KMS-11 (cell line): ENCODE results near the gene ATRNL1.

Experiments
- H2AFZ ChIP-seq: fragments of 200-600 bp; sonication (generic); 2 replicates; pipeline ENCODE4 v1.6.1; 2016; ENCODE audit warnings: antibody characterized with exemption, mixed run types, low read depth
- H3K27ac ChIP-seq: fragments of 200-600 bp; sonication (generic); 2 replicates; pipeline ENCODE4 v1.6.1; 2016; ENCODE audit warnings: mild to moderate bottlenecking, mixed run types
- H3K27me3 ChIP-seq: fragments of 200-600 bp; sonication (generic); 2 replicates; pipeline ENCODE4 v1.6.1; 2017; ENCODE audit warnings: mild to moderate bottlenecking, low read depth, mixed run types, moderate library complexity; ENCODE audit not compliant: insufficient read depth
- H3K36me3 ChIP-seq: fragments of 200-600 bp; sonication (generic); 2 replicates; pipeline ENCODE4 v1.6.1; 2017; ENCODE audit warnings: mild to moderate bottlenecking, mixed run types; ENCODE audit not compliant: insufficient read depth
- H3K4me1 ChIP-seq: fragments of 200-600 bp; sonication (generic); 2 replicates; pipeline ENCODE4 v1.6.1; 2016; ENCODE audit warnings: mild to moderate bottlenecking, low read depth, mixed run types; ENCODE audit not compliant: poor library complexity, severe bottlenecking
- H3K4me2 ChIP-seq: fragments of 200-600 bp; sonication (generic); 2 replicates; pipeline ENCODE4 v1.7.0; 2016; ENCODE audit warnings: mild to moderate bottlenecking, mixed run types
- H3K4me3 ChIP-seq: fragments of 200-600 bp; sonication (generic); IDR thresholded peaks from 2 replicates; pipeline ENCODE4 v1.6.1; 2017; ENCODE audit warnings: low read depth, low read length, mixed read lengths; ENCODE audit not compliant: insufficient read depth
- H3K79me2 ChIP-seq: fragments of 200-600 bp; sonication (generic); 2 replicates; pipeline ENCODE4 v1.6.1; 2016; ENCODE audit warnings: low read depth, mixed run types; ENCODE audit not compliant: insufficient read depth
- H3K9ac ChIP-seq: fragments of 200-600 bp; sonication (generic); 2 replicates; pipeline ENCODE4 v1.6.1; 2016; ENCODE audit warnings: mild to moderate bottlenecking, mixed run types
- H4K20me1 ChIP-seq: fragments of 200-600 bp; sonication (generic); 2 replicates; pipeline ENCODE4 v1.6.1; 2016; ENCODE audit warnings: mild to moderate bottlenecking, mixed run types; ENCODE audit not compliant: insufficient read depth
- CTCF ChIP-seq: fragments of 200-600 bp; sonication (generic); conservative IDR thresholded peaks from 2 replicates; pipeline ENCODE4 v1.6.1; 2017; ENCODE audit warnings: low read depth, mild to moderate bottlenecking, antibody characterized with exemption, low read length, moderate library complexity, mixed read lengths

Gene ATRNL1

GRCh38 chr10:115056186-115056585 is 37.0 kb upstream of the ATRNL1 start:
- Histone ChIP-seq H3K27ac (no peak overlapping the region), H2AFZ (no peak overlapping the region), H3K4me1 (no peaks in the 10 kb centered on the region), H3K9ac (no peak overlapping the region), H3K27me3 (no peaks in the 10 kb centered on the region), H3K36me3 (no peaks in the 10 kb centered on the region), H3K79me2 (no peaks in the 10 kb centered on the region), H4K20me1 (no peaks in the 10 kb centered on the region), H3K4me3 (no peak overlapping the region), H3K4me2 (no peak overlapping the region)
- no peak for TF ChIP-seq CTCF

GRCh38 chr10:115059301-115059898 is 33.8 kb upstream of the ATRNL1 start:
- Histone ChIP-seq H3K4me3 (no peak overlapping the region), H2AFZ (no peak overlapping the region), H3K4me2 (no peak overlapping the region), H3K27me3 (no peaks in the 10 kb centered on the region), H3K4me1 (no peaks in the 10 kb centered on the region), H4K20me1 (no peaks in the 10 kb centered on the region), H3K79me2 (no peaks in the 10 kb centered on the region), H3K27ac (no peak overlapping the region), H3K9ac (no peak overlapping the region), H3K36me3 (no peaks in the 10 kb centered on the region)
- TF ChIP-seq CTCF, result no peak

GRCh38 chr10:115063701-115064658 is 29.2 kb upstream of the ATRNL1 start:
- Histone ChIP-seq H4K20me1 (no peaks in the 10 kb centered on the region), H3K27me3 (no peaks in the 10 kb centered on the region), H3K4me3 (no peak overlapping the region), H2AFZ (no peak overlapping the region), H3K79me2 (no peaks in the 10 kb centered on the region), H3K36me3 (no peaks in the 10 kb centered on the region), H3K4me1 (no peaks in the 10 kb centered on the region), H3K4me2 (no peak overlapping the region), H3K9ac (no peak overlapping the region), H3K27ac (no peak overlapping the region)
- TF ChIP-seq CTCF, result no peak

GRCh38 chr10:115065801-115066200 is 27.4 kb upstream of the ATRNL1 start:
- Histone ChIP-seq H3K36me3 (no peaks in the 10 kb centered on the region), H3K4me1 (no peaks in the 10 kb centered on the region), H3K4me3 (no peak overlapping the region), H3K9ac (no peak overlapping the region), H3K27ac (no peak overlapping the region), H3K4me2 (no peak overlapping the region), H4K20me1 (no peaks in the 10 kb centered on the region), H2AFZ (no peak overlapping the region), H3K27me3 (no peaks in the 10 kb centered on the region), H3K79me2 (no peaks in the 10 kb centered on the region)
- no peak for TF ChIP-seq CTCF
